NCI-H524 (cell line): ENCODE results near the gene IFNL1.
"Not testable (repeated sequence)": the region's sequence is repeated elsewhere in the genome, so short reads cannot be mapped to it uniquely, and the experiment has no call there.

Source experiments
- DNase-seq, 2 experiments: peaks; one replicate each; lab custom pipeline; 2025; lab: John Stamatoyannopoulos, UW

The IFNL1 gene

DNA sequence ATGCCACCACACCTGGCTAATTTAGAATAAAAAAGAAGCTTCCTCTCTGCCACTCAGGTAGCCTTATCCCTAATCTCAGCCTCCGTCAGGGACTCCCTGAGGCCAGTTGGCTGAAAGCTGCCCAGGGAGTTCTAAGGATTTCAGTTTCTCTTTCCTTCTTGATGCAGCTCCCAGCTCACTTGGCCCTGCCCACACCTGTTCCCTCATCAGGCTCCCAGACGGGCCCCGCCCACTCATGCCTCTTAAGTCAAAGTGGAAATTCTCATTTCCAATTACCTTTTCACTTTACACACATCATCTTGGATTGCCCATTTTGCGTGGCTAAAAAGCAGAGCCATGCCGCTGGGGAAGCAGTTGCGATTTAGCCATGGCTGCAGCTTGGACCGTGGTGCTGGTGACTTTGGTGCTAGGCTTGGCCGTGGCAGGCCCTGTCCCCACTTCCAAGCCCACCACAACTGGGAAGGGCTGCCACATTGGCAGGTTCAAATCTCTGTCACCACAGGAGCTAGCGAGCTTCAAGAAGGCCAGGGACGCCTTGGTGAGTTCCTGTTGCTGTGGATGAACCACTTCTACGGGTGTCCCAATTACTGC is at the start of gene IFNL1:
IFNL1 (plus strand) TSS at position 353 of the 591 bp plus-strand sequence; CDS start at position 368, 15 bp downstream.
- DNase-seq, result no peak

DNA sequence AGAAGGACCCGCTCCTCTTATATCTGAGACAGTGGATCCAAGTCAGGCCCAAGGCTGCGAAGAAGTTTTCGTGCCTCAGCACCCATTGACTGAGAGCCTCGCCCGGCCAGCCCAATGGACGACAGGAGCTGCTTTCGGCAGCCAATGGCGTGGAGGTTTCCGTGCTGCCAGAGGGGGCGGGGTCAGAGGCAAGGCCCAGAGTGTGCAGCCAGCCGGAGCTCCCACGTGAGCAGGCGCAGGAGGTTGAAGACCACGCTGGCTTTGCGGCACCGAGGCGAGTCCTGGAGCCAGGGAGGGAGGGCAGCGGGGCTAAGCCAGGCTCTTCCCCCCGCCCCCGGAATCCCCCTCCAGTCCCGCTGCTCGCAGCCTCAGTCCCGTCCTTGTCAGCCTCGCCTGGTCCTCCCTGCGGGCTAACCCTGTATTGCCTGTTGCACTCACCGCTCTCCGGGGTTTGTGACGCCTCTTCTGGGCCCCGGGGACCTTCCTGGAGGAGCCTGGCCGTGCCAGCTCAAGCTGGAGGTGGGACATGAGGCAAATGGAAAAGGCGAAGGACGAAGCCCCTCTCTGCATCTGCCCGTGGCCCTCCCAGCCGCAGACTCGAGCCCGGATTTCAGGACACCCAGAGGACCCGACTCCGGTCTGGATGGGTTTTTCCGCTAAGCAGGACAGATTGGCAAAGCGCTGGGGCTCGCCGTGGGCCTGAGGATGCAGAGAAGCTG is 49.1 kb upstream of the IFNL1 start:
- peak; percentile 49 to 70 for DNase-seq

- DNase-seq, result peak in 1 of 2 experiments; percentile 21
These were observed 48.2 kb upstream of the IFNL1 start for GRCh38 chr19:39247701-39248664.

- no peak for DNase-seq
These were observed 47.4 kb upstream of the IFNL1 start, which contains the start of gene IFNL4 for GRCh38 chr19:39248806-39249205. TSS of gene IFNL4 (minus strand) at chr19:39248856.

- DNase-seq, result no peak
These were observed 45.1 kb upstream of the IFNL1 start for GRCh38 chr19:39251081-39251480.

- no peak for DNase-seq
These were observed 44.4 kb upstream of the IFNL1 start for GRCh38 chr19:39251846-39252245.

GRCh38 chr19:39252458-39252857 is 43.7 kb upstream of the IFNL1 start:
- peak in 1 of 2 experiments; percentile 56 for DNase-seq

GRCh38 chr19:39253374-39254149 is 42.6 kb upstream of the IFNL1 start:
- no peak for DNase-seq

GRCh38 chr19:39254531-39255345 is 41.5 kb upstream of the IFNL1 start:
- DNase-seq, result no peak

- no peak for DNase-seq
These were observed 39.0 kb upstream of the IFNL1 start for GRCh38 chr19:39257227-39257626.

- no peak for DNase-seq
These were observed 34.5 kb upstream of the IFNL1 start for GRCh38 chr19:39261704-39262103.

DNA sequence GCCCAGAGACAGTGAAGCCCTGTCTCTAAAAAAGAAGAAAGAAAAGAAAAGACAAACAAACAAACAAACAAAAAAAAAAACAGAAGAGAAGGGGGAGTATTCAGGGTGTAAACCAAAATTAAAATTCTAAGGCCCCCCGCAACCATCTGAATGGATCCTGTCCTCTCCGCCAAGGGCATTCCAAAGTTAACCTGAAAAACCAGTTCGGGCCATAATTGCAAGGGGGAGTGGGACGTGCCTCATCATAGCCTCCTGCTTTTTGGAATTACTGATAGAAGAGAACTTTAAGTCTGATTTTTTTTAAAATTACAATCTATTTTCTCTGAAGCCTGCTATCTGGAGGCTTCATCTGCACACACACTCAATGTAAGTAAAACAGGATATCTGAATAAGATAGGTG is 33.7 kb upstream of the IFNL1 start:
- DNase-seq, result no peak

DNA sequence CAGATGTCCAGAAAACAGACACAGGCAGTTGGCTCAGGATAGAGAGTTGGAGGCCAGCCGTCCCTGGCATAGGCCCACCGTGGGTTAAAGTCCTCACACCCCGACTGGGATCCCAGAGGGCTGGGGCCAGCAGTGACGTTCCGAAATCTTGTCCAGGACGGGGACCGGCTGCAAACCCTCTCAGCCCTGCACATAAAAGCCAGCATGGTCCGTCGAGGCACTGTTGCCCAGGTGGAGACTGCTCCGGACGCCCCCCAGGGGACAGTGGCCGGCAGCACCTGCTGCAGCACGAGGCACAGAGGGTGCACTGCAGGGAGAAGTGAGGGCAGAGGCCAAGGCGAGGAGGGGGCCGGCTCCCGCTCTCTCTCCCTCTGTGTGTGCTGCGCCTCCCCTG is 32.3 kb upstream of the IFNL1 start:
- peak in 1 of 2 experiments; percentile 13 for DNase-seq

- peak; percentile 34 to 54 for DNase-seq
These were observed 31.6 kb upstream of the IFNL1 start for GRCh38 chr19:39264306-39265290.

- DNase-seq, result peak; percentile 21 to 60
These were observed 30.8 kb upstream of the IFNL1 start for GRCh38 chr19:39265321-39265916.

DNA sequence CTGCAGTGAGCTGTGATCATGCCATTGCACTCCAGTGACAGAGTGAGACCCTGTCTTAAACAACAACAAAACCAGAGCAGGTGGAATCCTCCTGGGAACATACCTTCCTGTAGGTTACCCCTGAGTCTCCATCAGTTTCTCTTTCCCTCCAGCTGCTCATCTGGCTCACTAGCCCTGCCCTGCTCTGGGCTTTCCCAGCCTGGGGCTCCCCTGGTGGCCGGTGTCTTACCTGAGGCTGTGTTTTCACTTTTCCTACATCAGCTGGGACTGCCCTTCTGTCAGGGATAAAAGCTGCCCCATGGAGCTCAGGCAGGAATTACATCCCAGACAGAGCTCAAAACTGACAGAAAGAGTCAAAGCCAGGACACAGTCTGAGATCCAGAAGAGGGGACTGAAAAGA is 28.1 kb upstream of the IFNL1 start, which contains the start of gene IFNL2:
IFNL2 (plus strand) TSS at position 312 of the 400 bp plus-strand sequence. CDS start 173 bp downstream, outside the sequence.
- DNase-seq, result not testable (repeated sequence)

DNA sequence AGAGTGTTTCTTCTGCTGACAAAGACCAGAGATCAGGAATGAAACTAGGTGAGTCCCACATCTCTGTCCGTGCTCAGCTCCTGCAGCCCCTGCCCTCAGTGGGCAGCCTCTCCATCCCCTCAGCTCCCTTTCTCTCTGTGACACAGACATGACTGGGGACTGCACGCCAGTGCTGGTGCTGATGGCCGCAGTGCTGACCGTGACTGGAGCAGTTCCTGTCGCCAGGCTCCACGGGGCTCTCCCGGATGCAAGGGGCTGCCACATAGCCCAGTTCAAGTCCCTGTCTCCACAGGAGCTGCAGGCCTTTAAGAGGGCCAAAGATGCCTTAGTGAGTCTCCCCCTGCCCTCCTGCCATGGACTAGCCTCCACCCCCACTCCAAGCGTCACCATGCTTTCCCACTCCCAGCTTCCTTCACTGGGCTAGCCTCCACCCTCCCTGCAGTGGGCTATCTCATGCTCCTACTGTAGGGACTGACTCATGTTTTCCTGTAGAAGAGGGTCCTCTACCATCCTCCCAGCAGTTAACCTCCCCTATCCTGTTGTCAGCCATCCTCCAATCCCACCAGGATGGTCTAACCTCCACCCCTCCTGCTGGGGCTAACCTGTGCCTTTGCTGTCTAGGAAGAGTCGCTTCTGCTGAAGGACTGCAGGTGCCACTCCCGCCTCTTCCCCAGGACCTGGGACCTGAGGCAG is 27.5 kb upstream of the IFNL1 start:
- not testable (repeated sequence) for DNase-seq

DNA sequence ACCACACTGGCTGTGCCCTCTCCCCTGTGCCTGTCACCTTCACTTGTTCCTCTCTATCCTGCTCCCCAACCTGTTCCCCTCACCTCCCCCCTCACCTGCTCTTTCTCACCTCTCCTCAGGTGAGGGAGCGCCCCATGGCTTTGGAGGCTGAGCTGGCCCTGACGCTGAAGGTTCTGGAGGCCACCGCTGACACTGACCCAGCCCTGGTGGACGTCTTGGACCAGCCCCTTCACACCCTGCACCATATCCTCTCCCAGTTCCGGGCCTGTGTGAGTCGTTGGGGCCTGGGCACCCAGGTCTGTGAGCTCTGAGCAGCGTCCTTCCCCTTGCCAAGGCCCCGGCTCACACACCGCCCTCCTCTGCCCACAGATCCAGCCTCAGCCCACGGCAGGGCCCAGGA is 26.8 kb upstream of the IFNL1 start:
- not testable (repeated sequence) for DNase-seq
